Neuronal stem cell (in vitro differentiated cells): ENCODE data around the gene SEC22B. TPM values are rescaled to one million over a fixed set of nuclear protein-coding genes. Genes with fewer than 3 reads are reported as not detected.

Source experiments
- small RNA-seq: library from polyadenylated mRNA; stranded (forward); fragments of <200 nt; extraction: miRNeasy Mini kit (QIAGEN cat#:217004); gene quantifications from one replicate; pipeline ENCODE3, GENCODE V24; 2013; ENCODE audit not compliant: insufficient read depth

Gene SEC22B

Small RNA genes lying within 50 kb of the gene (small RNA-seq; reads per million reads assigned to genes)
- gene RNU6-465P, result not detected
